Measurements from ENCODE around the gene NELFB. TPM values are rescaled to one million over a fixed set of nuclear protein-coding genes. Genes with fewer than 3 reads are reported as not detected.
"Not testable (repeated sequence)": the region's sequence is repeated elsewhere in the genome, so short reads cannot be mapped to it uniquely, and the experiment has no call there.

NELFB gene
- total and polyA plus RNA-seq, 4 donors, result 29.6 to 83.7 (median 55.4) TPM

GRCh38 chr9:137256856-137257255, 1.7 kb downstream of the NELFB start:
- H3K9me3 ChIP-seq (ENCODE audit: control insufficient read depth, insufficient read depth, low read length), result no peaks in the 10 kb centered on the region
- H3K27ac ChIP-seq (ENCODE audit: low read depth, low read length), result no peak overlapping the region
- H3K4me1 ChIP-seq (ENCODE audit: control insufficient read depth, insufficient read depth, low read length), result peaks cover 30% of the 10 kb centered on the region
- H3K27me3 ChIP-seq (ENCODE audit: control insufficient read depth, insufficient read depth, low read length), result no peaks in the 10 kb centered on the region
- no peak for DNase-seq (ENCODE audit: low read depth in 4 of 6, low spot score in 6 of 6)
- no peak overlapping the region for H3K4me3 ChIP-seq (ENCODE audit: low read depth, low read length)
- 93% methylated on average over 13 of the region's 15 CpGs for WGBS (ENCODE audit: insufficient coverage)
- H3K36me3 ChIP-seq (ENCODE audit: control insufficient read depth, insufficient read depth, low read length), result peaks cover 48% of the 10 kb centered on the region

GRCh38 chr9:137262173-137262908, 7.2 kb downstream of the NELFB start:
- peaks cover 70% of the 10 kb centered on the region for H3K36me3 ChIP-seq (ENCODE audit: control insufficient read depth, insufficient read depth, low read length)
- 89% methylated on average over 2 of the region's 15 CpGs for WGBS (ENCODE audit: insufficient coverage)
- H3K27me3 ChIP-seq (ENCODE audit: control insufficient read depth, insufficient read depth, low read length); H3K9me3 ChIP-seq (ENCODE audit: control insufficient read depth, insufficient read depth, low read length); H3K4me3 ChIP-seq (ENCODE audit: low read depth, low read length); H3K27ac ChIP-seq (ENCODE audit: low read depth, low read length); H3K4me1 ChIP-seq (ENCODE audit: control insufficient read depth, insufficient read depth, low read length): not testable (repeated sequence)
- DNase-seq (ENCODE audit: low read depth in 4 of 6, low spot score in 6 of 6), result peak in 1 of 6 donors; percentile 50

- no peak overlapping the region for H3K4me3 ChIP-seq (ENCODE audit: low read depth, low read length)
- DNase-seq (ENCODE audit: low read depth in 4 of 6, low spot score in 6 of 6), result no peak
- 94% methylated on average over 23 of the region's 24 CpGs for WGBS (ENCODE audit: insufficient coverage)
- peaks cover 4% of the 10 kb centered on the region for H3K4me1 ChIP-seq (ENCODE audit: control insufficient read depth, insufficient read depth, low read length)
- no peak overlapping the region for H3K27ac ChIP-seq (ENCODE audit: low read depth, low read length)
- peaks cover 72% of the 10 kb centered on the region for H3K36me3 ChIP-seq (ENCODE audit: control insufficient read depth, insufficient read depth, low read length)
- no peaks in the 10 kb centered on the region for H3K27me3 ChIP-seq (ENCODE audit: control insufficient read depth, insufficient read depth, low read length)
- no peaks in the 10 kb centered on the region for H3K9me3 ChIP-seq (ENCODE audit: control insufficient read depth, insufficient read depth, low read length)
These were observed 7.8 kb downstream of the NELFB start for GRCh38 chr9:137262909-137263285.

- WGBS (ENCODE audit: insufficient coverage), result 87% methylated on average over 10 of the region's 10 CpGs
- Histone ChIP-seq H3K9me3 (ENCODE audit: control insufficient read depth, insufficient read depth, low read length) (no peaks in the 10 kb centered on the region), H3K27me3 (ENCODE audit: control insufficient read depth, insufficient read depth, low read length) (no peaks in the 10 kb centered on the region), H3K4me3 (ENCODE audit: low read depth, low read length) (no peak overlapping the region), H3K36me3 (ENCODE audit: control insufficient read depth, insufficient read depth, low read length) (peaks cover 72% of the 10 kb centered on the region), H3K27ac (ENCODE audit: low read depth, low read length) (no peak overlapping the region), H3K4me1 (ENCODE audit: control insufficient read depth, insufficient read depth, low read length) (peaks cover 4% of the 10 kb centered on the region)
- no peak for DNase-seq (ENCODE audit: low read depth in 4 of 6, low spot score in 6 of 6)
These were observed 8.4 kb downstream of the NELFB start for GRCh38 chr9:137263506-137263905.

GRCh38 chr9:137264067-137264466, 8.9 kb downstream of the NELFB start:
- H3K27me3 ChIP-seq (ENCODE audit: control insufficient read depth, insufficient read depth, low read length), result no peaks in the 10 kb centered on the region
- peaks cover 74% of the 10 kb centered on the region for H3K36me3 ChIP-seq (ENCODE audit: control insufficient read depth, insufficient read depth, low read length)
- 97% methylated on average over 22 of the region's 22 CpGs for WGBS (ENCODE audit: insufficient coverage)
- DNase-seq (ENCODE audit: low read depth in 4 of 6, low spot score in 6 of 6), result no peak
- no peaks in the 10 kb centered on the region for H3K9me3 ChIP-seq (ENCODE audit: control insufficient read depth, insufficient read depth, low read length)
- H3K27ac ChIP-seq (ENCODE audit: low read depth, low read length), result no peak overlapping the region
- peaks cover 4% of the 10 kb centered on the region for H3K4me1 ChIP-seq (ENCODE audit: control insufficient read depth, insufficient read depth, low read length)
- no peak overlapping the region for H3K4me3 ChIP-seq (ENCODE audit: low read depth, low read length)

- peaks cover 86% of the 10 kb centered on the region for H3K36me3 ChIP-seq (ENCODE audit: control insufficient read depth, insufficient read depth, low read length)
These were observed 10.5 kb downstream of the NELFB start for GRCh38 chr9:137265496-137266161.

GRCh38 chr9:137266162-137266527, 11.0 kb downstream of the NELFB start:
- H3K27me3 ChIP-seq (ENCODE audit: control insufficient read depth, insufficient read depth, low read length), result no peaks in the 10 kb centered on the region
- 85% methylated on average over 15 of the region's 15 CpGs for WGBS (ENCODE audit: insufficient coverage)

More at GRCh38 chr9:137265496-137266161, 10.5 kb downstream of the NELFB start:
- H3K27me3 ChIP-seq (ENCODE audit: control insufficient read depth, insufficient read depth, low read length), result no peaks in the 10 kb centered on the region
- H3K9me3 ChIP-seq (ENCODE audit: control insufficient read depth, insufficient read depth, low read length), result no peaks in the 10 kb centered on the region
- no peak overlapping the region for H3K4me3 ChIP-seq (ENCODE audit: low read depth, low read length)
- H3K27ac ChIP-seq (ENCODE audit: low read depth, low read length), result no peak overlapping the region
- no peak for DNase-seq (ENCODE audit: low read depth in 4 of 6, low spot score in 6 of 6)
- 96% methylated on average over 28 of the region's 29 CpGs for WGBS (ENCODE audit: insufficient coverage)
- peaks cover 4% of the 10 kb centered on the region for H3K4me1 ChIP-seq (ENCODE audit: control insufficient read depth, insufficient read depth, low read length)

GRCh38 chr9:137266585-137267453, 11.7 kb downstream of the NELFB start:
- H3K4me1 ChIP-seq (ENCODE audit: control insufficient read depth, insufficient read depth, low read length), result peaks cover under 1% of the 10 kb centered on the region
- H3K27ac ChIP-seq (ENCODE audit: low read depth, low read length), result no peak overlapping the region
- WGBS (ENCODE audit: insufficient coverage), result 97% methylated on average over 28 of the region's 34 CpGs
- no peaks in the 10 kb centered on the region for H3K9me3 ChIP-seq (ENCODE audit: control insufficient read depth, insufficient read depth, low read length)
- H3K4me3 ChIP-seq (ENCODE audit: low read depth, low read length), result no peak overlapping the region
- H3K36me3 ChIP-seq (ENCODE audit: control insufficient read depth, insufficient read depth, low read length), result peaks cover 92% of the 10 kb centered on the region
- H3K27me3 ChIP-seq (ENCODE audit: control insufficient read depth, insufficient read depth, low read length), result no peaks in the 10 kb centered on the region
- DNase-seq (ENCODE audit: low read depth in 4 of 6, low spot score in 6 of 6), result no peak

More at GRCh38 chr9:137266162-137266527, 11.0 kb downstream of the NELFB start:
- peaks cover 4% of the 10 kb centered on the region for H3K4me1 ChIP-seq (ENCODE audit: control insufficient read depth, insufficient read depth, low read length)
- no peak overlapping the region for H3K27ac ChIP-seq (ENCODE audit: low read depth, low read length)
- H3K9me3 ChIP-seq (ENCODE audit: control insufficient read depth, insufficient read depth, low read length), result no peaks in the 10 kb centered on the region
- DNase-seq (ENCODE audit: low read depth in 4 of 6, low spot score in 6 of 6), result no peak
- H3K4me3 ChIP-seq (ENCODE audit: low read depth, low read length), result no peak overlapping the region
- H3K36me3 ChIP-seq (ENCODE audit: control insufficient read depth, insufficient read depth, low read length), result peaks cover 91% of the 10 kb centered on the region

- Histone ChIP-seq H3K36me3 (ENCODE audit: control insufficient read depth, insufficient read depth, low read length) (peaks cover 97% of the 10 kb centered on the region), H3K4me3 (ENCODE audit: low read depth, low read length) (no peak overlapping the region), H3K9me3 (ENCODE audit: control insufficient read depth, insufficient read depth, low read length) (no peaks in the 10 kb centered on the region), H3K27me3 (ENCODE audit: control insufficient read depth, insufficient read depth, low read length) (no peaks in the 10 kb centered on the region), H3K4me1 (ENCODE audit: control insufficient read depth, insufficient read depth, low read length) (no peaks in the 10 kb centered on the region), H3K27ac (ENCODE audit: low read depth, low read length) (no peak overlapping the region)
- WGBS (ENCODE audit: insufficient coverage), result 100% methylated on average over 3 of the region's 6 CpGs
- peak in 1 of 6 donors; percentile 0 for DNase-seq (ENCODE audit: low read depth in 4 of 6, low spot score in 6 of 6)
These were observed 12.8 kb downstream of the NELFB start for GRCh38 chr9:137267933-137268355.
